ENCODE data around the gene FGF16. TPM values are rescaled to one million over a fixed set of nuclear protein-coding genes. Genes with fewer than 3 reads are reported as not detected.
"Not testable (repeated sequence)": the region's sequence is repeated elsewhere in the genome, so short reads cannot be mapped to it uniquely, and the experiment has no call there.

The FGF16 gene
- polyA plus RNA-seq (2013, experiment 1 of 2; ENCODE audit: insufficient read length): not detected
- not detected for polyA plus RNA-seq (2013, experiment 2 of 2; ENCODE audit: insufficient read length)

GRCh38 chrX:77446908-77447652, at the start of gene FGF16:
Gene FGF16, plus strand, starts transcription at chrX:77447389. Its CDS starts 286 bp downstream, at chrX:77447675.
- no peak for DNase-seq

GRCh38 chrX:77398330-77398954, 48.7 kb upstream of the FGF16 start:
- no peak for DNase-seq

DNA sequence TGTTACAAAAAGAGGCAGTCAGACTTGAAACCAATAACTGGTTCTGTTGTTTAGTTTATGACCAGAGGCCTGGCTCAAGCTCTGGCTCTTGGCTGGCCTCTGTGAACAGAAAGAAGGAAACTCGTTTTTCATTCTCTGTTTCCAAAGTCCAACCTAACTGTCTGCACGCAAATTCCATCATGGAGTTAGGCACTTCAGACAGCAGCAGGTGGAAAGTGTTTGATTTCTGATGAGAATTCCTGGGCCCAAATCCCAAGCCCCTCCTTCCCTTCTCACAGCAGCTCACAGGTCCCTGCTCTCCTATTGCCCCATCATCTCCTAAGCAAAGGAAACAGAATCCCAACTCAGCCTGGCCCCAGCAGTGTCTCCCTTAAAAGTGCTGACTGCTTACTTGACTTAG, 42.8 kb upstream of the FGF16 start:
- DNase-seq: no peak

- not testable (repeated sequence) for DNase-seq
These were observed 39.4 kb upstream of the FGF16 start for GRCh38 chrX:77407821-77408220.

GRCh38 chrX:77412631-77413030, 34.6 kb upstream of the FGF16 start:
- no peak for DNase-seq

- no peak for DNase-seq
These were observed 32.0 kb upstream of the FGF16 start for GRCh38 chrX:77415161-77415560.

DNA sequence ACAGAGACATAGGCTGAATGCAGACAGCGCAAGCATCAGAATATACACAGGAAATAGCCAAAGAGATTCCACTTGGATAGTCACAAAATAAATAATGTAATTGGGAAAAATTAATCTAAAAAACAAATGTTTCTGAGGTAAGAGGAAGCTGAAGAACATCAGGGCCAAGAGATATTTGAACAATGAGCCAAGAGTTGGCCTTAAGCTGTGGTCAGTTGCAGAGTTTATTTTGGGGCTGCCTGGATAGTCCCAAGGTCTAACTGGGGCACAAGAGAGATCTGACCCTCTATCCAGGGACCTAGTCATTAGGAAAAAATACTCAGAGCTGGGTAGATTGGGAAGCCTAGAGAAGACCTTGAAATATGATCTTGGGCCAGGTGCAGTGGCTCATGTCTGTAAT, 31.3 kb upstream of the FGF16 start:
- DNase-seq: no peak

GRCh38 chrX:77422891-77423648, 24.1 kb upstream of the FGF16 start:
- no peak for DNase-seq

DNA sequence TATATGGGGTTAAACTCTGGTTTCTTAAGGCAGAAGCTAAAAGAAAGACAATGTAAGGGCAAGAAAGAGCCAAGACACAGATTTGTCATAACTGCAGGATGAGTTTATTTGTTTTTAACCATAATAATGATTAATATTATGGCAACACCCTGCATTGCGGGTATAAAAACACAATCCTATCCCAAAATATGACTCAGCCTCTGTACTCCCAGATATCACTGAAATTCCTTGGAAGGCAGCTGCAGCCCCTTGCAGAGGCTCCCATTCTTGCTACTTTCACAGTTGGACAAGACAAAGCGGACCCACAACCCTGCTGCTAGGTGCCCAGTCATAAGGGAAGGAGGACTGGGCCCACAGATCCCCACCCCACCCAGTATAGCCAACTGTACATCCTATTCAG, 20.4 kb upstream of the FGF16 start:
- peak; percentile 78 for DNase-seq

GRCh38 chrX:77427611-77428010, 19.6 kb upstream of the FGF16 start:
- DNase-seq: no peak

GRCh38 chrX:77428551-77428950, 18.6 kb upstream of the FGF16 start:
- DNase-seq: no peak

GRCh38 chrX:77431227-77431626, 16.0 kb upstream of the FGF16 start:
- peak; percentile 89 for DNase-seq

DNA sequence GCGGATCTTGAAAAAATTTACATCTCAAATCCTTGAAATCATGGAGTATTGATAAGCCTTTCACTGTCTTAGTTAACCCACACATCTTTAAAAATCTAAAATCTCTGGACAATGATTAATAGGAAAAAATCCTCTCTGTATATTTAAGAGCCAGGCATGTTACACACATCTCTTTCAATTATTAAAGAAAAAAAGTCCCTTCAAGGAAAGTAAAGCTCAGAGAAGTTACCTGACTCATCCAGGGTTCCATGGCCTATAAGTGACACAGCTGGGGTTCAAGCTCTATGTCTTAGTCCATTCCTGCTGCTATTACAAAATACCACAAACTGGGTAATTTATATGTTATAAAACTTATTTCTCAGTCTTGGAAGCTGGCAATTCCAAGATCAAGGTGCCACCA, 14.2 kb upstream of the FGF16 start:
- no peak for DNase-seq

DNA sequence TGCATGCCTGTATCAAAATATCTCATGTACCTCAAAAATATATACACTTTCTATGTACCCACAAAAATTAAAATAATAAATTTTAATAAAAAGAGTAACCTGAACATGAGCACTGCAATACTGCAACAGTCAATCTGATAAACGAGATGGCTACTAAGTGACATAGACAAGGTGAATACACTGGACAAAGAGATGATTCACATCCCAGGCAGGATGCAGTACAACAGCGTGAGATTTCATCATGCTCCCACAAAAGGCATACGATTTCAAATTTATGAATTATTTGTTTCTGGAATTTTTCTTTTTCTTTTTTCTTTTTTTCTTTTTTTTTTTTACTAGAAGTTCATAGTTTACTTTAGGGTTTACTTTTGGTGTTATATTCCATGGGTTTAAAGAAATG, 12.2 kb upstream of the FGF16 start:
- no peak for DNase-seq

- DNase-seq: no peak
These were observed 10.9 kb upstream of the FGF16 start for GRCh38 chrX:77436271-77436670.

DNA sequence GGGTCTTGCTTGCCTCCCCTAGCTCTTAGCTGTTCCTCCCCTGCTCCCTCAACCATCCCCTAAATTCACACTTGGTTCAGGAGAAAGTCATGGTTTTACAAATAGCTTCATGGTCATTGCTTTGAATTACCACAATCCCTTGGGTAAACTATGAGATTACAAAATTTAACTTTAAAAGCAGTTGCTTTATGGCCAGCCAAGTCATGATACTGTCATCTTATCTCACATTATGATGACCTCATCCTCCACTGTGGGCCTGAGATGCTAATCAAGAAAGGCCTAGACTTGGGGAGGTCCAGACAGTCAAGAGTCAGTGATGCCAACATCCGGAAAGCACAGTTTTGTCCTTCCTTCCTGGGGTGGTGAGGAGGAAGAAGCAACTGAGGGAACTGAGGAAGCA, 10.5 kb upstream of the FGF16 start:
- peak; percentile 51 for DNase-seq

GRCh38 chrX:77440330-77440729, 6.9 kb upstream of the FGF16 start:
- peak; percentile 47 for DNase-seq

DNA sequence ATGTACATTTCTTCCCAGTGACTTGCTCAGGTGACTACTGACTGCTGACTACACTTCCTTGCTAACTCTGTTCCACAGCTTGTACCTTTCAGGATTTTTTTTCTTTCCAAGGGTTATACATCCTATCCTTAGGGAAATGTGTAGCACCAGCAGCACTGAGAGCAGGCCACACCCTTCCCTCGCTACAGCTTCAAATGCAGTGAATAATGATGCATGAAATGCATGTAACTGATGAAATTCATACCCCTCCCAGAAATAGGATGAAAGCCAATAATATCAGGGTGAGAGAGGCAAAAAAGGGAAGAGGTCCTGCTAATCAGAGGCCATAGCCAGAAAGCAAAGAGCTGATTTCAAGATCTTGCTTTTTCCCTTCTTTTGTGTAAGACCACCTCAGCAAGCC, 6.2 kb upstream of the FGF16 start:
- DNase-seq: no peak

DNA sequence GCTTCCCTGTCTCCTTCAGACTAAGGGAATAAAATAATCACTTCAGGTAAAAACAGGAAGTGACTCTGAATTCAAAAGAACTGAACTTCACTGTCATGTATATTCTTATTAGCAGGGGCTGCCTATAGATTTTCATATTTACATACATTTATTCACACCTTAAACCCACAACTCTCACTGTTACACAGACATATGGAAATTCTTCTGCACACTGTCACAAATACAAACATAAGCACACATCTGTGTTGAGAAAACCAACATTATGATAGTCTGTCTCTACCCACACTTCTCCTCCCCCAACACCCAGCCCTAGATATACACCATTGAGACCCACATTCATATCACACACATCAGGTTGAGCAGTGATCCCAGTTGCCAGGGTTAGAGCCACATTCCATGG, 5.7 kb upstream of the FGF16 start:
- DNase-seq: no peak

GRCh38 chrX:77442728-77443127, 4.5 kb upstream of the FGF16 start:
- peak; percentile 58 for DNase-seq

DNA sequence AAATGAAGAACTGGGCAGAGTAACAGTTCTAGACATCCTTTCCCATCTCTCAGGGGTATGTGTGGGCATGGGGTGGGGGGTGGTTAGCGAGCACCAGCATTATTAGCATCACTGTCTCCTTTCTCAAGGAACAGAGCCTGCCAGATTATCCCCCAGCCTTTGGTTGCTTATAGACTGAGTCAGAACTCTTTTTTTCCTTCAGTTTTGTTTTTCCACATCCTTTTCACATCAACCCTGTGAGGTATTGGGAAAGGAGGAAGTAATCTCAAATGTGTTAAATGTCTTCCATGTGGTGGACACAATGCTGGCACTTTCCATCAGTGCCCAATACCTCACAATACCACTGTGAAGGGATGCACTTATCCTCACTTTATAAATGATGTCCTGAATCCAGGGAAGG, 3.1 kb upstream of the FGF16 start:
- no peak for DNase-seq

- no peak for DNase-seq
These were observed 2.6 kb upstream of the FGF16 start for GRCh38 chrX:77444545-77444944.

- DNase-seq: no peak
These were observed 1.1 kb upstream of the FGF16 start for GRCh38 chrX:77446029-77446585.

Data from fibroblast of skin of scalp (primary cell).